Large intestine (tissue), 3 donors: Measurements from ENCODE around the gene SOX1. TPM values are rescaled to one million over a fixed set of nuclear protein-coding genes. Genes with fewer than 3 reads are reported as not detected.

ENCODE experiments used
- DNase-seq, 2 donors: peaks; one replicate each; pipeline versions ENCODE4 v3.0.0 to v3.0.0-alpha.2; 2013
- H3K27ac ChIP-seq: one replicate; pipeline ENCODE4 v1.5.1; 2013; ENCODE audit warnings: low read length
- H3K27me3 ChIP-seq: 2 replicates; pipeline ENCODE4 v1.6.1; 2013; ENCODE audit warnings: low read length; ENCODE audit not compliant: control insufficient read depth, insufficient read depth
- H3K36me3 ChIP-seq: 2 replicates; pipeline ENCODE4 v1.6.1; 2013; ENCODE audit warnings: low read length; ENCODE audit not compliant: control insufficient read depth, insufficient read depth
- H3K4me1 ChIP-seq: one replicate; pipeline ENCODE4 v1.6.1; 2013; ENCODE audit warnings: low read length; ENCODE audit not compliant: control insufficient read depth, insufficient read depth
- H3K4me3 ChIP-seq: one replicate; pipeline ENCODE4 v1.5.1; 2013; ENCODE audit warnings: low read length
- H3K9me3 ChIP-seq: one replicate; pipeline ENCODE4 v1.6.1; 2013; ENCODE audit warnings: mild to moderate bottlenecking, low read depth, low read length, moderate library complexity; ENCODE audit not compliant: control insufficient read depth
- WGBS: methylation state at CpG from one replicate; pipeline ENCODE4 v1.1.5; 2013; ENCODE audit warnings: low lambda C conversion rate; ENCODE audit not compliant: insufficient coverage; 5-methylcytosine and 5-hydroxymethylcytosine counted together
- polyA plus RNA-seq: library from polyadenylated mRNA; unstranded; fragments of 120-200 nt; gene quantifications from one replicate; pipeline ENCODE4 v1.2.1, GENCODE V29; 2013

SOX1 gene
- polyA plus RNA-seq, 1 donor, result 0.06 TPM

DNA sequence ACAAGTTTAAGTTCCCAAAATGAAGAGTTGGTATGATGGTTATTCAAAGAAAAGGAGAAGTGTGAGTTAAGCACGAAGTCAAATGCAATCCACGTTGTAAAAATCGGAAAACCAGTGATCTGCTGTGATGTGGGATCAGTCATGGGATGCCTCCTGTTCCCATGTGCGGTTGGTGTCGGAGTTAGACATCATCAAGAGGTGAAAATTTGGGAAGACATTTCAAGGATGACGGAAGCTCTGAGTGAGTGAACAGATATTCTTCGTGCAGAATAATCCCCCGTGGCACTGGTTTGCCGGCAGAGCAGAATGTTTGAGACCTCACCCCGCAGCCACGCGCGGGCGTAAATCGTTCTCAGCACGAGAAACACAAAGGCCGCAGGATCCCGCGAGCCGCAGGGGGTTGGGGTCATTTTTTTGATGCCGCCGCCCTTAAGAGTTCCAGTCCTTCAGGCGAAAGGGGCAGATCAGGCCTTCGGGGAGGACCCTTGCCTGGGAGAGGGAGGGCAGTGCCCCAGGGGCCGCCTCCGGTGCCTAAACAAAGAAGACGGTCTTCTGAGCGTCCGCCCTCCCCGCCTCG, 13.7 kb upstream of the SOX1 start:
- Histone ChIP-seq H3K4me3 (no peak overlapping the region), H3K36me3 (no peaks in the 10 kb centered on the region), H3K27me3 (peaks cover 83% of the 10 kb centered on the region), H3K9me3 (peaks cover 8% of the 10 kb centered on the region), H3K4me1 (no peaks in the 10 kb centered on the region), H3K27ac (no peak overlapping the region)
- no peak for DNase-seq
- WGBS, result no CpG with 5 or more reads among the region's 31 CpGs

DNA sequence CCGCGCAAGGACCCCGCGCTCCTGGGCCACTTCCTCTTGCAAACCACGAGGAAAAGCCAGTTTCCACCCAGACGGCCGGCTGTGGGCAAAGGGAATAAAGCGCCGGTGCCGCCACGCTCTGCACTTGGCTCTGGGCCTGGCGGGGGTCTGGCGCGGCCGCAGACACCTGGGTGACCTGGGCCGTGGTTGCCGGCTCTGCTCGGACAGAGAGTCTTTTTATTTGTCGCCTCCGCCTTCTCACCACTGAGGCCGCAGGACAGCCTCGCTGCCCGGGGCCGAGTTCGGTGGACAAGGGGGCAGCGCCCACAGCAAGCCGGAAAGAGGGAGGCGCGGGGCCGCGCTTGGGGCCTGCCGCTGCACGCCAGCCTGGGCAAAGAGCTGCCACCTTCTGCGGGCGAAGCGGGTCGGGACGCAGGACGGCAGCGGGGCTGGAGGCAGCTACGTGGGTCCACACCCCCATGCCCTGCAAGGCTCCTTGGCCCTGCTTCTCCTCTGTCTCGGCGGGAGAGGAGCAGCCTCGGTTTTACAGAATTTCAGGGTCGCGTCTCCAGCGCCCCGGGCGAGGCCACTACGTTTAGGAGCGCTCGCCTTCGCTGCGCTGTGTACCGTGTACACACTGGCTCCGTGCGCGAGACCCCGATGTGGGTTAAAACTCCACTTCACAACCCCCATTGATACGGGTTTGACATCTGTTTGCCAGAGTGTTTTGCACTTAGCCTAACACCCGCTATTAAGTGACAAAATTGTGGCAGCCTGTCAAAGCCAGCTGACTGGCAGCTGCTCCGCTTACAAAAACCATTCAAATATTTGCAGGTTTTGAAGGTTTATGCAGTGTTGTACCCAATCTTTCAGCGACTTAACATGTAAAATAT, 13.0 kb upstream of the SOX1 start:
- peaks cover 9% of the 10 kb centered on the region for H3K9me3 ChIP-seq
- H3K4me1 ChIP-seq, result no peaks in the 10 kb centered on the region
- no peak overlapping the region for H3K4me3 ChIP-seq
- H3K27me3 ChIP-seq, result peaks cover 88% of the 10 kb centered on the region
- no CpG with 5 or more reads among the region's 63 CpGs for WGBS
- no peak for DNase-seq
- H3K36me3 ChIP-seq, result no peaks in the 10 kb centered on the region
- H3K27ac ChIP-seq, result no peak overlapping the region

DNA sequence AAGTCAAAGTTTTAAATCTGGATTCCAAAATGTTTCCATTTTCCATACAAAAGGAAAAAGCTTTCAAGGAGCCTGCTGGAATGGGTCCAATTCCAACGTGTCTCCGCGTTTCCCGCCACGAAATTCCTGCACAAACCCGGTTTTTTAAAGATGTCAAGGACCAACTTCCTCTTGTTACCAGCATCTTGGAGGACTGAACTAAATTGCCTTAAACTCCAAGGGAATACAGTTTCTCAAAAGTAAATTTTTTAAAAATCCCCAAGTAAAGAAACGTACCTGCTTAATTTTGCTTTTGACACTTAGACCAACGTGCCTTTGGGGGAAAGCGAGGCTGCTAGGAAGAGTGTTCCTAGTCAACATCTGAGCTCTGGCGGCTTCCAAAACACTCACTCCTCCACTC, 12.3 kb upstream of the SOX1 start:
- H3K4me1 ChIP-seq, result no peaks in the 10 kb centered on the region
- peaks cover 9% of the 10 kb centered on the region for H3K9me3 ChIP-seq
- no peak overlapping the region for H3K4me3 ChIP-seq
- H3K27me3 ChIP-seq, result peaks cover 94% of the 10 kb centered on the region
- no peaks in the 10 kb centered on the region for H3K36me3 ChIP-seq
- DNase-seq, result no peak
- WGBS, result 0% methylated on average over 1 of the region's 10 CpGs
- H3K27ac ChIP-seq, result no peak overlapping the region

DNA sequence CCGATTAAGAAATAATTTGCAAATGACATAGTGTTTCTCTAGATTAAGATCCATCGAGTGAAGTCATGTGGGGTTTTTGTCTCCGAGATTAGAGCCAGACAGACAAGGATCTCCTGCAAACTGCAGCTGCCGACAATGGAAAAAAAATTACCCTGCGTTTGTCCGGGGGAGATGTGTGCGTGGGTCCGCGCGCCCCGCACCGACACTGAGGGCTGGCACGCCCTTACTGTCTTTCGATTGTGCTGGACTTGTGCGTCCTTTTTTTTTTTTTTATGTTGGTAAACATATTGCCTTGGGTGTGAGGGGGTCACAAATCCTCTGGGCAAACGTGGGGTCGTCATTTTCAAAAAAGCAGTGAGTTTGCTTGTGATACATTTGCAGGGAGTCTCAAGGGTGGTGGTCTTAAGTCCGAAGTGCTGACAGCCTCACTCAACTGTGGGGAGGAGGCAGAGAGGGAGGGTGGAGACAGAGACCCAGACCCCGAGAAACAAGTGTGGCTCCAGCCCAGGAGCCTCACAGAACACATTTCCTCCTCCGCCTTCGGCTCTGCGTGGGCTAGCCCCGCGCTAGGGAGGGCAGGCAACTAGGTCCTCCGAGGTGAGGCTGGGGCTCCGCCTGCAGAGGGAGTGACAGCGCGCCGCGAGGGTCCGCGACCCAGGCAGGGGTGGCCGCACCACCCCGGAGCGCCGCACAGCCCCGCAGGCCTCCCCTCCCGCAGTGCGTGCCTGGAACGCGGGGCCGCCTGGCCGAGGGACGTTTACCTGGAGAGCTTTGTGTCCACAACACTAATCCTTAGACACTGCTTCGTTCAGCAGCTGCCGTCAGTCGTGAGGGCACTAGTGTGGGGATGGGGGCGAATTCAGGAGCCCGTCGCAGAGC, 11.7 kb upstream of the SOX1 start:
- Histone ChIP-seq H3K27me3 (peaks cover 98% of the 10 kb centered on the region), H3K4me1 (no peaks in the 10 kb centered on the region), H3K36me3 (no peaks in the 10 kb centered on the region), H3K9me3 (peaks cover 9% of the 10 kb centered on the region), H3K4me3 (no peak overlapping the region), H3K27ac (no peak overlapping the region)
- WGBS, result no CpG with 5 or more reads among the region's 50 CpGs
- DNase-seq, result no peak

DNA sequence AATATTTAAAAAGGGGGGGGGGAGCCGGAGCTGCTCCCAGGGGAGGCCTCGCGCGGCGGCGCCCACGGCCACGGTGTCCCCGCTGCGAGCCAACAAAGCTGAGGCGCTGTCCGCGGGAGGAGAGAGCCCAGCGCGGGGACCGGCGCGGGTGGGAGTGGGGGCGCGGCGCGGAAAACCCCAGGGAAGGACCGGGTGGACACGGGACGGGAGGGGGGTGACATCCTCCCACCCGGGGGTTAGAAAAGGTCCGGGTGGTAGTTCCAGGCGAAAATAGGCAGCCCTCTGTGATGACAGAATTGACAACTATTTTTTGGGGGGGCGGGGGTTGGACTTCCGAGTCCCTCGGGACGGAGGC, 11.1 kb upstream of the SOX1 start:
- Histone ChIP-seq H3K36me3 (no peaks in the 10 kb centered on the region), H3K4me1 (no peaks in the 10 kb centered on the region), H3K27me3 (peaks cover 99% of the 10 kb centered on the region), H3K4me3 (no peak overlapping the region), H3K9me3 (peaks cover 9% of the 10 kb centered on the region), H3K27ac (no peak overlapping the region)
- WGBS, result no CpG with 5 or more reads among the region's 32 CpGs
- DNase-seq, result no peak

DNA sequence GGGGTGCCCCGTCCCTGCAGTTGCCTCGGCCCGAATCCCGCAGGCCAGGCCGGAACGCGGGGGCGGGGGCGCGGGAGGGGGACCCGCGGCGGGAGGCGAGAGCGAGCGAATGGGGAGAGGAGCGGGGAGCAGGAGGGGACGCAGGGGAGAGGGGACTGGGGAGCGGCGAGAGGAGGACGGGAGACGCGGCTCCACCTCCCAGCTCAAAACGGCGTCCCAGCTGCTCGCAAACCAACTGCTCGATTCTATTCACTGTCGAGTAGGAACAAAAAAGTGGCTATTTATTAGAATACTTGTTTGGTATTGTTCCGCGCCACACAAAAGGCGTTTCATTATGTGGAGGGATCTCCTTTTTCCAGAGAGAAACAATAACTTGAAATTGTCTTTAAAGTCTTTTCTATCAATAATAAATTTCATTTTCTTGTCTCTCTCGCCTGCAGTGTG, 10.6 kb upstream of the SOX1 start:
- no peaks in the 10 kb centered on the region for H3K4me1 ChIP-seq
- no peak overlapping the region for H3K27ac ChIP-seq
- peaks cover 99% of the 10 kb centered on the region for H3K27me3 ChIP-seq
- H3K9me3 ChIP-seq, result peaks cover 13% of the 10 kb centered on the region
- no peak overlapping the region for H3K4me3 ChIP-seq
- DNase-seq, result no peak
- no CpG with 5 or more reads among the region's 32 CpGs for WGBS
- H3K36me3 ChIP-seq, result no peaks in the 10 kb centered on the region

DNA sequence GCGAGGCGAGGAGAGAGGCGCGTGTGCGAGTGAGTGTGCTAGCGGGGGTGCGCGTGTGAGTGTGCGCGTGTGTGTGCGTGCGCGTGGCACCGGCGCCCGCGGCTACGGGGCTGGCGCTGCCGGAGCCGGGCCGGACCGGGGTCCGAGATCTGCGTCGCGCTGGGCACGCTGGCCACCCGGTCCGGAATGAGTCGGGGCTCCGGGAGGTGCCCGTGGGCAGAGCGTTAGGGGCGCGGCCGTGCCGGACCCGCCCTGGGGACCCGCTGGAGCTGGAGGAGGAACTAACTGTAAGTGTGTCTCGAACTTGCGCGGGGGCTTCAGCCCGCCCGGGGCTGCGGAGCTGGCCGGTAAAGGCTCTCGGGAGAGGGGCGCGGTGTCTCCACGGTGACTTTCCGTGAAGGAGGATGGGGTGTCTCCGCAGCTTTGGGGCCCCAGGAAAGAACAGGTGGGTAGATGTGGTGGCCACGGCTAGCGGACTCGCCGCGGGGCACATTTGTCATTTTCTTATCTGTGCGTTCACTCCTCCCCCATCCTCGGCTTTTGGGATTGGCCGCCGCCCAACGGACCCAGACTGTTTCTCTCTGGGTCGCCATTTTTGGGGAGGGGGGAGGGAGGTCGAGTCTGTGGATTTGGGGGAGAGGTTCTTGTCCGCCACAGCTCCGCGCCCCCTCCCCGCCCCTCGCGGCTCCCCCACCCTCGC, 10.1 kb upstream of the SOX1 start:
- DNase-seq, result no peak
- Histone ChIP-seq H3K4me1 (no peaks in the 10 kb centered on the region), H3K27ac (no peak overlapping the region), H3K36me3 (no peaks in the 10 kb centered on the region), H3K27me3 (peaks cover 100% of the 10 kb centered on the region), H3K9me3 (peaks cover 18% of the 10 kb centered on the region), H3K4me3 (no peak overlapping the region)
- no CpG with 5 or more reads among the region's 72 CpGs for WGBS

DNA sequence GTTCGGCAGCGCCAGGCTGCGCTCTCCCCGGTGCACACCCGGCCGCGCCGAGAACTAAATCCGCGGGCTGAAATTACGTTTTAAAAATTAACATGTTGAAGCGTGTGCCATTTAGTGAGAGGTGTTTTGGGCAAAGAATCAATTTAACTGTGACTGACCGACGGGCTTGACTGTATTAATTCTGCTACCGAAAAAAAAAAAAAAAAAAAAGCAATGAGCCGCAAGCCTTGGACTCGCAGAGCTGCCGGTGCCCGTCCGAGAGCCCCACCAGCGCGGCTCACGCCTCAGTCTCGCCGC, 9.6 kb upstream of the SOX1 start:
- H3K27ac ChIP-seq, result no peak overlapping the region
- no peaks in the 10 kb centered on the region for H3K36me3 ChIP-seq
- no peak overlapping the region for H3K4me3 ChIP-seq
- 0% methylated on average over 1 of the region's 25 CpGs for WGBS
- no peak for DNase-seq
- peaks cover 18% of the 10 kb centered on the region for H3K9me3 ChIP-seq
- H3K4me1 ChIP-seq, result no peaks in the 10 kb centered on the region
- H3K27me3 ChIP-seq, result peaks cover 100% of the 10 kb centered on the region

DNA sequence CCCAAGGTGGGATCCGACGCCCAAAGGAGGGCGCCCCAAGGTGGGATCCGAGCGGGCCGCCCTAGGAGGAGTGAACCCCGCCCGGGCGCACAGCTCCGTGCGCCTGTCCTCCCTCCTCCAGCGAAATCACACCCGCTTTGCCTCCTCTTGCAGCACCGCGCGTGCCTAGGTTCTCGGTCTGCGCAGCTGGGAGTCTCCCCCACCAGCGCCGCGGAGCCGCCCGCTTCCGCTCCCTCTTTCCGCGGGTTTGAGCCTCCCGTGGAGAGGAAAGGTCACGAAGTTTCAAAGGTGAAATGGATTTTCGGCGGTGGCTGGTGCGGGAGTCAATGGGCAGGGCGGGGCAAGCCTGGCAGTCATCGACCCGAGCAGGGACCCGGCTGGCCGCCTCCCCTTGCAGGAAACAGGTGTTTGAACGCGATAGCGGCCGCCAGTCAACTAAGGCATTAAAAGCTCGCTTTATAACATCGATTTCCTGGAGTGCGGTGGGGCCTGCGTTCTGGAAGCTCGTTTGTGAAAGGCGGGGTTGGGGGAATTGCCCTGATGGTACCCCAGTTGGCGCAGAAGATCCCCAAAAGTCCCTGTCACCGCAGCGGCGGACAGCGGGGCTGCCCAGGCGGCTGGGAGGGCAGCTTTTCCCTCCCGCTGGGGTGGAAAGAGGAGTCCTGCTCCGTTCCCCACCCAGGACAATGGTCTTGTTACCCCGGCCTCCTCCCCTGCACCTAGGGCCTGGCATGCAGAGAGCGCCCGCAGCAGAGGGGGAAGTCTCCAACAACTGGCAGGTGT, 9.0 kb upstream of the SOX1 start:
- no peaks in the 10 kb centered on the region for H3K4me1 ChIP-seq
- H3K9me3 ChIP-seq, result peaks cover 18% of the 10 kb centered on the region
- H3K36me3 ChIP-seq, result no peaks in the 10 kb centered on the region
- peaks cover 98% of the 10 kb centered on the region for H3K27me3 ChIP-seq
- WGBS, result no CpG with 5 or more reads among the region's 57 CpGs
- H3K27ac ChIP-seq, result no peak overlapping the region
- no peak for DNase-seq
- H3K4me3 ChIP-seq, result no peak overlapping the region
